ENCODE results near the gene MARK2.

Gene MARK2

GRCh38 chr11:63814383-63814736 is 24.6 kb upstream of the MARK2 start:
- TF ChIP-seq YY1 (IDR thresholded peaks at IDR 0.05; ENCODE audit: low read depth) = no peak
- TF ChIP-seq EGR1 (IDR thresholded peaks at IDR 0.05) = no peak
- no peak for TF ChIP-seq ZBTB7A (IDR thresholded peaks at IDR 0.05; ENCODE audit: low read depth)
- no peak for TF ChIP-seq FOXM1 (IDR thresholded peaks at IDR 0.05; ENCODE audit: borderline replicate concordance, low read depth)
- no peak for TF ChIP-seq NFIC (IDR thresholded peaks at IDR 0.05)
- TF ChIP-seq EP300 (IDR thresholded peaks at IDR 0.05; ENCODE audit: borderline replicate concordance) = no peak
- TF ChIP-seq MAX (IDR thresholded peaks at IDR 0.05) = no peak
- no peak for TF ChIP-seq TAF1 (IDR thresholded peaks at IDR 0.05; ENCODE audit: low read depth)
- TF ChIP-seq TCF12 (IDR thresholded peaks at IDR 0.05; ENCODE audit: low read depth) = no peak

- no peak for TF ChIP-seq YY1 (IDR thresholded peaks at IDR 0.05; ENCODE audit: low read depth)
- TF ChIP-seq CEBPB (IDR thresholded peaks at IDR 0.05) = no peak
- TF ChIP-seq TAF1 (IDR thresholded peaks at IDR 0.05; ENCODE audit: low read depth) = no peak
- TF ChIP-seq ZBTB7A (IDR thresholded peaks at IDR 0.05; ENCODE audit: low read depth) = no peak
- no peak for TF ChIP-seq EP300 (IDR thresholded peaks at IDR 0.05; ENCODE audit: borderline replicate concordance)
- no peak for TF ChIP-seq REST (IDR thresholded peaks at IDR 0.05; ENCODE audit: low read depth)
- no peak for TF ChIP-seq TEAD4 (IDR thresholded peaks at IDR 0.05)
- no peak for TF ChIP-seq MAX (IDR thresholded peaks at IDR 0.05)
Observed at GRCh38 chr11:63816166-63816565, 22.7 kb upstream of the MARK2 start.

- TF ChIP-seq RAD21 (IDR thresholded peaks at IDR 0.05; ENCODE audit: low read depth) = no peak
- TF ChIP-seq TCF12 (IDR thresholded peaks at IDR 0.05; ENCODE audit: low read depth) = no peak
- TF ChIP-seq CREB1 (IDR thresholded peaks at IDR 0.05; ENCODE audit: low read depth) = no peak
- no peak for TF ChIP-seq YY1 (IDR thresholded peaks at IDR 0.05; ENCODE audit: low read depth)
- no peak for TF ChIP-seq CEBPB (IDR thresholded peaks at IDR 0.05)
- TF ChIP-seq TEAD4 (IDR thresholded peaks at IDR 0.05) = no peak
- TF ChIP-seq ZBTB7A (IDR thresholded peaks at IDR 0.05; ENCODE audit: low read depth) = no peak
- no peak for TF ChIP-seq FOXM1 (IDR thresholded peaks at IDR 0.05; ENCODE audit: borderline replicate concordance, low read depth)
- TF ChIP-seq REST (IDR thresholded peaks at IDR 0.05; ENCODE audit: low read depth) = no peak
- no peak for TF ChIP-seq NFIC (IDR thresholded peaks at IDR 0.05)
- no peak for TF ChIP-seq TAF1 (IDR thresholded peaks at IDR 0.05; ENCODE audit: low read depth)
- no peak for TF ChIP-seq EP300 (IDR thresholded peaks at IDR 0.05; ENCODE audit: borderline replicate concordance)
- TF ChIP-seq USF1 (IDR thresholded peaks at IDR 0.05) = no peak
- TF ChIP-seq EGR1 (IDR thresholded peaks at IDR 0.05) = no peak
- no peak for TF ChIP-seq MAX (IDR thresholded peaks at IDR 0.05)
Observed at GRCh38 chr11:63816732-63817131, 22.2 kb upstream of the MARK2 start.

- TF ChIP-seq CREB1 (IDR thresholded peaks at IDR 0.05; ENCODE audit: low read depth) (no peak), TAF1 (IDR thresholded peaks at IDR 0.05; ENCODE audit: low read depth) (no peak), TEAD4 (IDR thresholded peaks at IDR 0.05) (no peak), EGR1 (IDR thresholded peaks at IDR 0.05) (no peak), EP300 (IDR thresholded peaks at IDR 0.05; ENCODE audit: borderline replicate concordance) (no peak), REST (IDR thresholded peaks at IDR 0.05; ENCODE audit: low read depth) (no peak), NFIC (IDR thresholded peaks at IDR 0.05) (no peak), TCF12 (IDR thresholded peaks at IDR 0.05; ENCODE audit: low read depth) (no peak), ZBTB7A (IDR thresholded peaks at IDR 0.05; ENCODE audit: low read depth) (no peak), USF1 (IDR thresholded peaks at IDR 0.05) (no peak), MAX (IDR thresholded peaks at IDR 0.05) (no peak), RAD21 (IDR thresholded peaks at IDR 0.05; ENCODE audit: low read depth) (no peak), CEBPB (IDR thresholded peaks at IDR 0.05) (no peak), YY1 (IDR thresholded peaks at IDR 0.05; ENCODE audit: low read depth) (no peak)
Observed at GRCh38 chr11:63817758-63818498, 21.0 kb upstream of the MARK2 start.

Measured in Ishikawa (cell line).